HUES64 (cell line): ENCODE measurements around the gene TAF1L. TPM values are rescaled to one million over a fixed set of nuclear protein-coding genes. Genes with fewer than 3 reads are reported as not detected.
"Not testable (repeated sequence)": the region's sequence is repeated elsewhere in the genome, so short reads cannot be mapped to it uniquely, and the experiment has no call there.

ENCODE experiments used
- H3K27ac ChIP-seq: 2 replicates; pipeline ENCODE4 v1.7.0; 2013; ENCODE audit warnings: low read depth, low read length, inconsistent platforms
- H3K27me3 ChIP-seq: 2 replicates; pipeline ENCODE4 v1.6.1; 2013; ENCODE audit warnings: mild to moderate bottlenecking, low read length; ENCODE audit not compliant: insufficient read depth
- H3K36me3 ChIP-seq: 2 replicates; pipeline ENCODE4 v1.6.1; 2013; ENCODE audit warnings: mild to moderate bottlenecking, low read length; ENCODE audit not compliant: insufficient read depth
- H3K4me1 ChIP-seq: 2 replicates; pipeline ENCODE4 v1.6.1; 2013; ENCODE audit warnings: mild to moderate bottlenecking, low read length, moderate library complexity; ENCODE audit not compliant: insufficient read depth
- H3K4me3 ChIP-seq: 2 replicates; pipeline ENCODE4 v1.5.1; 2013; ENCODE audit warnings: mild to moderate bottlenecking, low read length, moderate library complexity
- H3K9ac ChIP-seq: 2 replicates; pipeline ENCODE4 v1.6.1; 2013; ENCODE audit warnings: mild to moderate bottlenecking, low read depth, low read length
- H3K9me3 ChIP-seq: 2 replicates; pipeline ENCODE4 v1.6.1; 2013; ENCODE audit warnings: low read depth, low read length; ENCODE audit not compliant: insufficient read depth
- WGBS: fragments of 150-250, 120-280 bp; methylation state at CpG from one replicate; pipeline ENCODE4 v1.1.7; 2013; ENCODE audit warnings: missing lambda C conversion rate; 5-methylcytosine and 5-hydroxymethylcytosine counted together
- polyA plus RNA-seq, 2 experiments: library from polyadenylated mRNA; stranded (reverse); fragments of 50-300 nt; gene quantifications; one replicate each; pipeline ENCODE4 v1.2.3, GENCODE V29; 2013

Gene TAF1L
- not detected for polyA plus RNA-seq (2013, experiment 1 of 2)
- not detected for polyA plus RNA-seq (2013, experiment 2 of 2)

GRCh38 chr9:32635362-32635761 lies at the start of gene TAF1L:
Gene TAF1L, minus strand, starts transcription at chr9:32635669. Its CDS starts 90 bp downstream, at chr9:32635579.
- Histone ChIP-seq H3K4me1 (no peaks in the 10 kb centered on the region), H3K27me3 (no peaks in the 10 kb centered on the region), H3K27ac (no peak within 1 kb of the TSS), H3K36me3 (no peaks in the 10 kb centered on the region), H3K4me3 (no peak within 1 kb of the TSS), H3K9me3 (no peaks in the 10 kb centered on the region), H3K9ac (no peak within 1 kb of the TSS)
- 95% methylated on average over 23 of the region's 23 CpGs for WGBS

GRCh38 chr9:32681751-32682150 lies 46.3 kb upstream of the TAF1L start:
- no peaks in the 10 kb centered on the region for H3K27me3 ChIP-seq
- H3K9ac ChIP-seq: no peak overlapping the region
- H3K27ac ChIP-seq: no peak overlapping the region
- no peak overlapping the region for H3K4me3 ChIP-seq
- no peaks in the 10 kb centered on the region for H3K36me3 ChIP-seq
- no peaks in the 10 kb centered on the region for H3K4me1 ChIP-seq
- H3K9me3 ChIP-seq: peaks cover 33% of the 10 kb centered on the region
- no CpG with 5 or more reads among the region's 1 CpG for WGBS

DNA sequence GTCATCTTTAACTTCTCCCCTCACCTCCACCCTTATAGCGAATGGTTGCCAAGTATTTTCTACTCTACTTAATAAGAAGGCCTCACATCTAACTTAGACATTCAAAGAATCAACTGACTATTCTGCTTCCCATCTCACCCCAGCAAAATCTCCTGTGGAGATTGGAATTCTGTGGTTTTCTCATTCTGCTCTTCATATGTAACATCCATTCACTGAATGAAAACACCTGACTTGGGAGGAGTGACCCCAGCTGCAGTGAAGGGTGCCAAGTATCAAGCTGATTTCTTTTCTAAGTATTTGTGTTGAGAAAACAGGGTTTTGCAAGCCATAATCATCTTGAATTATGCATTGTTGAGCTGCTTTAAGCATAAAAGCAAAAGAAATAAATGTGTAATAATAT lies 42.5 kb upstream of the TAF1L start:
- Histone ChIP-seq H3K36me3 (no peaks in the 10 kb centered on the region), H3K27me3 (no peaks in the 10 kb centered on the region), H3K27ac (no peak overlapping the region), H3K4me1 (no peaks in the 10 kb centered on the region), H3K4me3 (no peak overlapping the region), H3K9me3 (peaks cover 13% of the 10 kb centered on the region; the same call in 1 of the 2 replicates), H3K9ac (no peak overlapping the region)
- 97% methylated on average over 1 of the region's 1 CpG for WGBS

DNA sequence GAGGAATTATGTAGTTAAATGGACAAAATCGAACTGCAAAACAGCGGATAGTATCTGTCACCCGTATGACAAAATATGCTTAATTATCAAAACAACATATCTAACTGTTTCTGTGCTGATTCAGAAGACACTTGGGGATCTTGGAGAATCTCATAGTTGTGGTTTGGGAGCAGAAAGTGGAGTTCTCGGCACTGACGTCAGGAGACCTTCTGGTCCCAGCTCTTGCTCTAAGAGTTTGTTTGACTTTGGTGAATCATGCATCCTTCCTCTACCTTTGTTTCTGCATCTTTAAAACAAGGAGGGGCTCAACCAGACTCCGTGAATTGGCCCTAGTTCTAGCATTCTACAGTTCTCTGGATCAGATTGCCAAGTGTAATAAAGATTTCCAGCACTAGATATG lies 37.0 kb upstream of the TAF1L start:
- Histone ChIP-seq H3K4me3 (no peak overlapping the region), H3K9ac (no peak overlapping the region), H3K27me3 (no peaks in the 10 kb centered on the region), H3K4me1 (no peaks in the 10 kb centered on the region), H3K27ac (no peak overlapping the region), H3K36me3 (no peaks in the 10 kb centered on the region), H3K9me3 (no peaks in the 10 kb centered on the region)
- 81% methylated on average over 3 of the region's 6 CpGs for whole genome bisulfite sequencing

GRCh38 chr9:32671333-32671732 lies 35.9 kb upstream of the TAF1L start:
- Histone ChIP-seq H3K27me3 (no peaks in the 10 kb centered on the region), H3K4me3 (no peak overlapping the region), H3K27ac (no peak overlapping the region), H3K36me3 (no peaks in the 10 kb centered on the region), H3K4me1 (no peaks in the 10 kb centered on the region), H3K9me3 (no peaks in the 10 kb centered on the region), H3K9ac (no peak overlapping the region)
- WGBS: 96% methylated on average over 1 of the region's 1 CpG

GRCh38 chr9:32665101-32665500 lies 29.6 kb upstream of the TAF1L start:
- H3K36me3 ChIP-seq: no peaks in the 10 kb centered on the region
- no peak overlapping the region for H3K9ac ChIP-seq
- no peak overlapping the region for H3K4me3 ChIP-seq
- 74% methylated on average over 3 of the region's 3 CpGs for WGBS
- H3K4me1 ChIP-seq: no peaks in the 10 kb centered on the region
- H3K27me3 ChIP-seq: no peaks in the 10 kb centered on the region
- peaks cover 11% of the 10 kb centered on the region for H3K9me3 ChIP-seq
- no peak overlapping the region for H3K27ac ChIP-seq

- WGBS: 75% methylated on average over 2 of the region's 3 CpGs
- no peak overlapping the region for H3K27ac ChIP-seq
- H3K36me3 ChIP-seq: no peaks in the 10 kb centered on the region
- H3K4me1 ChIP-seq: no peaks in the 10 kb centered on the region
- H3K27me3 ChIP-seq: no peaks in the 10 kb centered on the region
- no peak overlapping the region for H3K4me3 ChIP-seq
- no peak overlapping the region for H3K9ac ChIP-seq
- H3K9me3 ChIP-seq: peaks cover 13% of the 10 kb centered on the region
Measured at GRCh38 chr9:32663741-32664140, 28.3 kb upstream of the TAF1L start.

- no peak overlapping the region for H3K9ac ChIP-seq
- no peaks in the 10 kb centered on the region for H3K4me1 ChIP-seq
- WGBS: 90% methylated on average over 2 of the region's 2 CpGs
- H3K36me3 ChIP-seq: no peaks in the 10 kb centered on the region
- H3K4me3 ChIP-seq: no peak overlapping the region
- H3K27ac ChIP-seq: no peak overlapping the region
- H3K27me3 ChIP-seq: no peaks in the 10 kb centered on the region
- peaks cover 11% of the 10 kb centered on the region; the same call in 1 of the 2 replicates for H3K9me3 ChIP-seq
Measured at GRCh38 chr9:32647671-32648070, 12.2 kb upstream of the TAF1L start.

GRCh38 chr9:32644698-32645097 lies 9.2 kb upstream of the TAF1L start:
- H3K4me3 ChIP-seq: no peak overlapping the region
- H3K27me3 ChIP-seq: no peaks in the 10 kb centered on the region
- H3K4me1 ChIP-seq: no peaks in the 10 kb centered on the region
- H3K9me3 ChIP-seq: 0 out of 2 replicates have a peak, but pooled peaks cover 3% of the 10 kb centered on the region
- 94% methylated on average over 2 of the region's 2 CpGs for WGBS
- no peaks in the 10 kb centered on the region for H3K36me3 ChIP-seq
- no peak overlapping the region for H3K27ac ChIP-seq
- H3K9ac ChIP-seq: no peak overlapping the region

- not testable (repeated sequence) for H3K9ac ChIP-seq, H3K4me1 ChIP-seq, H3K36me3 ChIP-seq, H3K27me3 ChIP-seq, H3K4me3 ChIP-seq, H3K27ac ChIP-seq, H3K9me3 ChIP-seq
- 94% methylated on average over 5 of the region's 5 CpGs for WGBS
Measured at GRCh38 chr9:32633151-32633550, 2.3 kb downstream of the TAF1L start.

- Histone ChIP-seq H3K4me1 (no peaks in the 10 kb centered on the region), H3K27ac (no peak overlapping the region), H3K36me3 (no peaks in the 10 kb centered on the region), H3K9ac (no peak overlapping the region), H3K9me3 (no peaks in the 10 kb centered on the region), H3K4me3 (no peak overlapping the region), H3K27me3 (no peaks in the 10 kb centered on the region; the same call in 1 of the 2 replicates)
- WGBS: 90% methylated on average over 9 of the region's 9 CpGs
Measured at GRCh38 chr9:32631991-32632390, 3.5 kb downstream of the TAF1L start.

DNA sequence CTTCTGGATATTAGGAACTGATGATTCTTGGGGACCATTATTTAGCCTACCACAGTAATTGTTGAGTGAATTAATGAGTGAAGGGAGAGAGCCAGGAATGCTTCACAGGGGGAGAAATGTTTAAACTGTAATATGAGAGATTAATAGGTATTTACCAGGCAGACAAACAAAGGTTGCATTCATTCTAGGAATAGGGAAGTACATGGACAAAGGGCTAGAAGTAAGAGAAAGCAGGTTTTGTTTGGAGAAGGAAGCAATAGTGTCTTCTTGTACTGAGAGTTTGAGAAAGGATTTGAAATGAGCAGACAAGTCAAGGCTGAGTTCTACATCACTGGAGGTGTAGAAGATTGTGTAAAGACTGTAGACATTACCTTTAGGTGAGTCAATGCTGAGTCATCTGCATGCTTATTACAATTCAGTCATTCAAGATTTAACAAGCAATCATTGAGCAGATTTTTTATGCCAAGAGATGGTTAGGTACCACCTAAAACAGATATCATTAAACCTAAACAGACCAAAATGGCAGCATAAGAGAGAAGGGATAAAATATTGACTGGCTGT lies 8.0 kb downstream of the TAF1L start:
- H3K4me1 ChIP-seq: no peaks in the 10 kb centered on the region
- no peaks in the 10 kb centered on the region for H3K9me3 ChIP-seq
- no peak overlapping the region for H3K27ac ChIP-seq
- H3K9ac ChIP-seq: no peak overlapping the region
- H3K4me3 ChIP-seq: no peak overlapping the region
- H3K27me3 ChIP-seq: no peaks in the 10 kb centered on the region; the same call in 1 of the 2 replicates
- H3K36me3 ChIP-seq: no peaks in the 10 kb centered on the region
